Measurements from ENCODE around the gene NDUFB7. TPM values are rescaled to one million over a fixed set of nuclear protein-coding genes. Genes with fewer than 3 reads are reported as not detected.
"Not testable (repeated sequence)": the region's sequence is repeated elsewhere in the genome, so short reads cannot be mapped to it uniquely, and the experiment has no call there.

Gene NDUFB7
- total RNA-seq, 1 donor from 2014 or later = 158 TPM

DNA sequence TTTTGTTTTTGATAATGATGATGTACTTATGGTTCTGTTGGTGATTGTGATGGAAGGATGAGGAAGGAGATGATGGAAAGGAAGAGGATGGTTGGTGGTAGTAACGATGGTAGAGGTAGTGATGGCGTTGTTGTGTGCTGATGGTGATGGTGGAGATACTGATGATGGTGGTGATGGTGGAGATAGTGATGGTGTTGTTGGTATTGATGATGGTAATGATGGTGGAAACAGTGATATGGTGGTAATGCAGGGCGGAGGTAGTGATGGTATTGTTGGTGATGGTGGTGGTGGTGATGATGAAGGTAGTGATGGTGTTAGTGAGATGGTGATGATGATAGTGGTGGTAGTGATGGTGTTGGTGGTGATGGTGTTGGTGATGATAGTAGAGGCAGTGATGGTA lies 23.7 kb upstream of the NDUFB7 start:
- Mint-ChIP-seq H3K9me3 (ENCODE audit: unreplicated experiment) (peaks cover 13% of the 10 kb centered on the region), H3K27me3 (ENCODE audit: unreplicated experiment) (no peaks in the 10 kb centered on the region), H3K4me3 (ENCODE audit: unreplicated experiment) (no peak overlapping the region), H3K4me1 (ENCODE audit: unreplicated experiment) (no peaks in the 10 kb centered on the region), H3K36me3 (ENCODE audit: unreplicated experiment) (no peaks in the 10 kb centered on the region), H3K27ac (ENCODE audit: unreplicated experiment) (no peak overlapping the region)
- no peak for DNase-seq (ENCODE audit: extremely low spot score, unreplicated experiment)
- TF ChIP-seq, protein P1, sequence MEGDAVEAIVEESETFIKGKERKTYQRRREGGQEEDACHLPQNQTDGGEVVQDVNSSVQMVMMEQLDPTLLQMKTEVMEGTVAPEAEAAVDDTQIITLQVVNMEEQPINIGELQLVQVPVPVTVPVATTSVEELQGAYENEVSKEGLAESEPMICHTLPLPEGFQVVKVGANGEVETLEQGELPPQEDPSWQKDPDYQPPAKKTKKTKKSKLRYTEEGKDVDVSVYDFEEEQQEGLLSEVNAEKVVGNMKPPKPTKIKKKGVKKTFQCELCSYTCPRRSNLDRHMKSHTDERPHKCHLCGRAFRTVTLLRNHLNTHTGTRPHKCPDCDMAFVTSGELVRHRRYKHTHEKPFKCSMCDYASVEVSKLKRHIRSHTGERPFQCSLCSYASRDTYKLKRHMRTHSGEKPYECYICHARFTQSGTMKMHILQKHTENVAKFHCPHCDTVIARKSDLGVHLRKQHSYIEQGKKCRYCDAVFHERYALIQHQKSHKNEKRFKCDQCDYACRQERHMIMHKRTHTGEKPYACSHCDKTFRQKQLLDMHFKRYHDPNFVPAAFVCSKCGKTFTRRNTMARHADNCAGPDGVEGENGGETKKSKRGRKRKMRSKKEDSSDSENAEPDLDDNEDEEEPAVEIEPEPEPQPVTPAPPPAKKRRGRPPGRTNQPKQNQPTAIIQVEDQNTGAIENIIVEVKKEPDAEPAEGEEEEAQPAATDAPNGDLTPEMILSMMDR (IDR thresholded peaks at IDR 0.05) = no peak

DNA sequence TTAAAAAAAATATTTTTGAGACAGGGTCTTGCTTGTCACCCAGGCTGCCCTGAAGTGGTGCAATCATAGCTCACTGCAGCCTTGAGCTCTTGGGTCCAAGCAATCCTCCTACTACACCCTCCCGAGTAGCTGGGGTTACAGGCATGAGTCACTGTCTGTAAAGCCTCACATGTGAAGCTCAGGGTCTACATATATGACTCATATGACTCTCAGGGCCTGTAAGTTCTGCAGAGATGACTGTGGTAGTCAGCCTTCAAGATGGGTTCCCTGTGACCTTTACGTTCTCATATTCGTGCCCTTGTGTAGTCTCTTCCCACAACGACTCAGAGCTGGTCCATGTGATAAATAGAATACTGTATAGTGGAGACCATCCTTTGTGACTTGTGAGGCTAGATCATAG lies 17.6 kb upstream of the NDUFB7 start:
- not testable (repeated sequence) for H3K4me3 Mint-ChIP-seq (ENCODE audit: unreplicated experiment); DNase-seq (ENCODE audit: extremely low spot score, unreplicated experiment); H3K27me3 Mint-ChIP-seq (ENCODE audit: unreplicated experiment); H3K4me1 Mint-ChIP-seq (ENCODE audit: unreplicated experiment); H3K9me3 Mint-ChIP-seq (ENCODE audit: unreplicated experiment); H3K27ac Mint-ChIP-seq (ENCODE audit: unreplicated experiment); H3K36me3 Mint-ChIP-seq (ENCODE audit: unreplicated experiment)

DNA sequence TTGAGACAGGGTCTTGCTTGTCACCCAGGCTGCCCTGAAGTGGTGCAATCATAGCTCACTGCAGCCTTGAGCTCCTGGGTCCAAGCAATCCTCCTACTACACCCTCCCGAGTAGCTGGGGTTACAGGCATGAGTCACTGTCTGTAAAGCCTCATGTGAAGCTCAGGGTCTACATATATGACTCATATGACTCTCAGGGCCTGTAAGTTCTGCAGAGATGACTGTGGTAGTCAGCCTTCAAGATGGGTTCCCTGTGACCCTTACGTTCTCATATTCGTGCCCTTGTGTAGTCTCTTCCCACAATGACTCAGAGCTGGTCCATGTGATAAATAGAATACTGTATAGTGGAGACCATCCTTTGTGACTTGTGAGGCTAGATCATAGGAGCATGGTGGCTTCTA lies 13.3 kb upstream of the NDUFB7 start:
- not testable (repeated sequence) for H3K27me3 Mint-ChIP-seq (ENCODE audit: unreplicated experiment); DNase-seq (ENCODE audit: extremely low spot score, unreplicated experiment); H3K4me1 Mint-ChIP-seq (ENCODE audit: unreplicated experiment)

DNA sequence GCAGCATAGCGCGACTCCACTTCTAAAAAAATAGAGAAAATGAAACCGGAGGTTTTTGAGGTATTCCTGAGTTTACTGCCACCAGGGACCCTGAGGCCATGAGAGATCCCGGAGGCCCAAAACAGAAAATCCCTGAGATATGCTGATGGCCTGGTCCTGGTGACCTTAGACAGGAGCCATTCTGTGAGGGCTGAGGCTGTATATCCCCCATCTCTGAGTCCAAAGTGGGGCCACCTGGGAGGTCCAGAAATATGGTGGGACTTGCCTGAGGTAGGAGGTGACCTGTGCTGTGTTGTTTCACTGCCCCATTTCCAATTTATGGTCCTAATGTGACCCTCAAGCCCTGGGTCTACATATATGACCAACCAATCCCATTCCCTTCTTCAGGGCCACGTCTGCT lies 12.5 kb upstream of the NDUFB7 start:
- not testable (repeated sequence) for H3K4me3 Mint-ChIP-seq (ENCODE audit: unreplicated experiment); H3K9me3 Mint-ChIP-seq (ENCODE audit: unreplicated experiment); H3K27ac Mint-ChIP-seq (ENCODE audit: unreplicated experiment); H3K27me3 Mint-ChIP-seq (ENCODE audit: unreplicated experiment); H3K36me3 Mint-ChIP-seq (ENCODE audit: unreplicated experiment); DNase-seq (ENCODE audit: extremely low spot score, unreplicated experiment); H3K4me1 Mint-ChIP-seq (ENCODE audit: unreplicated experiment)

More for the DNA sequence above, 13.3 kb upstream of the NDUFB7 start:
- H3K9me3 Mint-ChIP-seq (ENCODE audit: unreplicated experiment); H3K36me3 Mint-ChIP-seq (ENCODE audit: unreplicated experiment); H3K27ac Mint-ChIP-seq (ENCODE audit: unreplicated experiment); H3K4me3 Mint-ChIP-seq (ENCODE audit: unreplicated experiment): not testable (repeated sequence)

DNA sequence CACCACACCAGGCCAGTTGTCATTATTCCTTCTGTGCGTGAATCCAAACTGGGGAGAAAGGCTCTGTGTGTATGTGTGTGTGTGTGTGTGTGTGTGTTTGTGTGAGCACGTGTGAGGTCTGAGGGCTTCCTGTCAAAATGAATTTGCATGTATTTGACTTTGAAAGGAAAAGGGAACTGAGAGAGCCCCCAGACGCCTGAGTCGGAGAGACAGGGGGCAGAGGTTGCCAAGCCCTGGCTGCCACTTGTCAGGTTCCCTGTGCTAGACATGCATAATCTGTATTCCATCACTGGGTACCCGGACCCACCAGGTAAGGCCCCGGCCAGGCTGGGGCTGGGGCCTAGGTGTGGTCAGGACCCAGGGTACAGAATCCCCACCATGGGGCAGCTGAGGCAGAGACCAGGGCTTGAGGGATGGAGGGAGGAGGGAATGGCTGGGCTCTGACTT lies 11.1 kb upstream of the NDUFB7 start, which contains the start of gene CLEC17A:
TSS of gene CLEC17A (plus strand) at position 191 of the 447 bp plus-strand sequence. CDS start at position 268, 77 bp downstream.
- no peak within 1 kb of the TSS for H3K27ac Mint-ChIP-seq (ENCODE audit: unreplicated experiment)
- TF ChIP-seq, protein P1 (IDR thresholded peaks at IDR 0.05) = no peak

DNA sequence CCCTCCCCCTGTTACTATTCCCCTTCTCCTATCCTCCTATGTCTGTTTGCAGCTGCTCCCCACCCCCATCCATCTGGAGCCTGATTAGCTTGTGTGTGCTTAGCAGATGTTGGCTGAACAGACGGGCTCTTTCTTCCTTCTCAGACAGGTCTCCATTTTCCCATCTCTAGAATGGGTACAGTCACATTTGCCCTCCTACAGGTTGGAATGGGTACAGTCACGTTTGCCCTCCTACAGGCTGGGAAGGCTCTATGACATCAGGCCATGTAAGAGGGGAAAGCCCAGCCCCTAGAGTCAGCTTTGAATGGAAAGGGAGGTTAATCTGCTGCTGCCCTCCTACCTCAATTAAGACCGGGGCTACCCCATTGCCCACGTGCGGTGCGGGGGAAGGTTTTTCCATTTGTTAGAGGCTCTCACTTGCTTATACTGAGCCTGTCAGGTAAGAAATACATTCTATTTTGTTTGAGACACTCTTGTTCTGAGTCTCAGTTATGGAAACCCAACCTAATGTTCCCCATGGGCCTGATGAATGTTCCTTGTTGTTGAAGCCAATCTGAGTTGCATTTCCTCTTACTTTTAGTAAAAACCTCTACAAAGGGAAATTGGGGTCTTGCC lies 8.9 kb upstream of the NDUFB7 start:
- Mint-ChIP-seq H3K27ac (ENCODE audit: unreplicated experiment) (no peak overlapping the region), H3K27me3 (ENCODE audit: unreplicated experiment) (no peaks in the 10 kb centered on the region), H3K36me3 (ENCODE audit: unreplicated experiment) (no peaks in the 10 kb centered on the region), H3K4me3 (ENCODE audit: unreplicated experiment) (no peak overlapping the region), H3K9me3 (ENCODE audit: unreplicated experiment) (no peaks in the 10 kb centered on the region), H3K4me1 (ENCODE audit: unreplicated experiment) (no peaks in the 10 kb centered on the region)
- TF ChIP-seq, protein P1 (IDR thresholded peaks at IDR 0.05) = no peak
- no peak for DNase-seq (ENCODE audit: extremely low spot score, unreplicated experiment)

More for the DNA sequence above, 11.1 kb upstream of the NDUFB7 start, which contains the start of gene CLEC17A:
- Mint-ChIP-seq H3K27me3 (ENCODE audit: unreplicated experiment) (no peaks in the 10 kb centered on the region), H3K4me1 (ENCODE audit: unreplicated experiment) (no peaks in the 10 kb centered on the region), H3K9me3 (ENCODE audit: unreplicated experiment) (no peaks in the 10 kb centered on the region), H3K36me3 (ENCODE audit: unreplicated experiment) (no peaks in the 10 kb centered on the region), H3K4me3 (ENCODE audit: unreplicated experiment) (no peak within 1 kb of the TSS)
- DNase-seq (ENCODE audit: extremely low spot score, unreplicated experiment) = no peak

Data from osteocyte (in vitro differentiated cells).